IMR-90 (cell line): ENCODE measurements around the gene RHOT2. TPM values are rescaled to one million over a fixed set of nuclear protein-coding genes. Genes with fewer than 3 reads are reported as not detected.

ENCODE experiments used
- ATAC-seq: fragments of 200-7000 bp; cut with Tn5 transposase; 2 replicates; pipeline ENCODE4 v1.9.1; 2020; ENCODE audit warnings: low read depth, mild to moderate bottlenecking, moderate library complexity
- BruUV-seq: library from RNA; stranded (reverse); fragments of 400-500 nt; replicated peaks from 2 replicates; lab custom pipeline; 2021; lab: Mats Ljungman, UMichigan
- CTCF ChIA-PET: fragments of 300-600 bp; formaldehyde crosslinking; extraction: SDS; loops from one replicate; lab custom pipeline; 2021; ENCODE audit warnings: antibody characterized with exemption; lab: Yijun Ruan, JAX
- POLR2A ChIA-PET: fragments of 300-600 bp; sonication (Branson Sonifier 250); formaldehyde crosslinking; loops from one replicate; lab custom pipeline; 2022; ENCODE audit warnings: antibody characterized with exemption; ENCODE audit not compliant: unreplicated experiment; lab: Charles Lee
- DNase-seq: peaks from one replicate; pipeline ENCODE4 v3.0.0; 2013
- H2AFZ ChIP-seq: replicated peaks from 2 replicates; pipeline ENCODE3; 2013; ENCODE audit warnings: low read length, mild to moderate bottlenecking; ENCODE audit not compliant: poor library complexity
- H2AK5ac ChIP-seq: 2 replicates; pipeline ENCODE4 v1.6.1; 2013; ENCODE audit warnings: low read depth, low read length, inconsistent platforms
- H2AK9ac ChIP-seq: replicated peaks from 2 replicates; pipeline ENCODE3; 2013; ENCODE audit warnings: mild to moderate bottlenecking, low read depth, low read length, moderate library complexity; ENCODE audit not compliant: poor library complexity
- H2BK120ac ChIP-seq: 2 replicates; pipeline ENCODE4 v1.6.1; 2013; ENCODE audit warnings: low read depth, low read length, inconsistent platforms
- H2BK15ac ChIP-seq: 3 replicates; pipeline ENCODE4 v1.6.1; 2013; ENCODE audit warnings: low read depth, low read length, inconsistent platforms
- H2BK20ac ChIP-seq: 2 replicates; pipeline ENCODE4 v1.6.1; 2013; ENCODE audit warnings: low read depth, mild to moderate bottlenecking, inconsistent platforms, low read length, moderate library complexity
- H2BK5ac ChIP-seq: 2 replicates; pipeline ENCODE4 v1.6.1; 2013; ENCODE audit warnings: mild to moderate bottlenecking, low read depth, low read length, inconsistent platforms; ENCODE audit not compliant: poor library complexity, severe bottlenecking
- H3K14ac ChIP-seq: replicated peaks from 2 replicates; pipeline ENCODE4 v1.6.1; 2013; ENCODE audit warnings: low read depth, low read length, inconsistent platforms
- H3K18ac ChIP-seq: 2 replicates; pipeline ENCODE4 v1.6.1; 2013; ENCODE audit warnings: low read depth, low read length, control low read depth
- H3K23ac ChIP-seq: 2 replicates; pipeline ENCODE4 v1.6.1; 2013; ENCODE audit warnings: low read depth, low read length, inconsistent platforms
- H3K27ac ChIP-seq: 2 replicates; pipeline ENCODE4 v1.5.1; 2013; ENCODE audit warnings: mild to moderate bottlenecking, control low read depth, low read length; ENCODE audit not compliant: insufficient read depth
- H3K27me3 ChIP-seq: 2 replicates; pipeline ENCODE4 v1.6.1; 2013; ENCODE audit warnings: low read length; ENCODE audit not compliant: control insufficient read depth, insufficient read depth
- H3K36me3 ChIP-seq: 2 replicates; pipeline ENCODE4 v1.6.1; 2013; ENCODE audit warnings: low read length, mixed read lengths; ENCODE audit not compliant: control insufficient read depth, insufficient read depth
- H3K4ac ChIP-seq: 2 replicates; pipeline ENCODE4 v1.6.1; 2013; ENCODE audit warnings: low read depth, low read length, inconsistent platforms
- H3K4me1 ChIP-seq: 2 replicates; pipeline ENCODE4 v1.6.1; 2013; ENCODE audit warnings: low read length, mixed read lengths; ENCODE audit not compliant: control insufficient read depth, insufficient read depth
- H3K4me2 ChIP-seq: 2 replicates; pipeline ENCODE4 v1.6.1; 2013; ENCODE audit warnings: low read depth, mild to moderate bottlenecking, control low read depth, low read length, moderate library complexity
- H3K4me3 ChIP-seq: 2 replicates; pipeline ENCODE4 v1.5.1; 2013; ENCODE audit warnings: low read depth, mild to moderate bottlenecking, control low read depth, low read length, moderate library complexity; ENCODE audit not compliant: insufficient read depth
- H3K56ac ChIP-seq: 2 replicates; pipeline ENCODE4 v1.6.1; 2013; ENCODE audit warnings: low read length, inconsistent platforms; ENCODE audit not compliant: insufficient read depth; ENCODE audit errors: extremely low read depth
- H3K79me1 ChIP-seq, 2 experiments: 2 replicates each; pipeline ENCODE4 v1.6.1; 2013; ENCODE audit warnings: low read length in 2 of 2, inconsistent platforms in 1 of 2, low read depth in 1 of 2
- H3K9ac ChIP-seq: 2 replicates; pipeline ENCODE4 v1.6.1; 2013; ENCODE audit warnings: low read depth, low read length, control low read depth
- H3K9me1 ChIP-seq: 2 replicates; pipeline ENCODE4 v1.6.1; 2013; ENCODE audit warnings: low read length, inconsistent platforms; ENCODE audit not compliant: insufficient read depth
- H3K9me3 ChIP-seq: 2 replicates; pipeline ENCODE4 v1.6.1; 2013; ENCODE audit warnings: low read length; ENCODE audit not compliant: control insufficient read depth, insufficient read depth
- H4K20me1 ChIP-seq: 2 replicates; pipeline ENCODE4 v1.6.1; 2013; ENCODE audit warnings: low read length, inconsistent platforms; ENCODE audit not compliant: insufficient read depth
- H4K5ac ChIP-seq: 2 replicates; pipeline ENCODE4 v1.6.1; 2013; ENCODE audit warnings: mild to moderate bottlenecking, low read depth, low read length, control low read depth
- H4K8ac ChIP-seq, 2 experiments: 2 replicates each; pipeline ENCODE4 v1.6.1; 2013; ENCODE audit warnings: low read depth in 2 of 2, low read length in 2 of 2, control low read depth in 1 of 2, inconsistent platforms in 1 of 2
- H4K91ac ChIP-seq: 2 replicates; pipeline ENCODE4 v1.6.1; 2013; ENCODE audit warnings: low read depth, low read length, inconsistent platforms; ENCODE audit not compliant: insufficient read depth
- BHLHE40 ChIP-seq: fragments of 150-350 bp; IDR thresholded peaks from 2 replicates; pipeline ENCODE4 v1.6.1; 2016; ENCODE audit warnings: mild to moderate bottlenecking, low read depth, low read length
- CEBPB ChIP-seq: IDR thresholded peaks from 2 replicates; pipeline ENCODE4 v1.6.1; 2012; ENCODE audit warnings: low read depth, low read length, improper control_type of control experiment
- CHD1 ChIP-seq: IDR thresholded peaks from 2 replicates; pipeline ENCODE4 v1.6.1; 2012; ENCODE audit warnings: low read depth, low read length, improper control_type of control experiment
- FOS ChIP-seq: fragments of 150-350 bp; IDR thresholded peaks from 2 replicates; pipeline ENCODE4 v1.6.1; 2016; ENCODE audit warnings: low read depth, low read length
- NFE2L2 ChIP-seq: fragments of 150-350 bp; IDR thresholded peaks from 2 replicates; pipeline ENCODE4 v1.6.1; 2016; ENCODE audit warnings: low read depth, mild to moderate bottlenecking, low read length
- POLR2A ChIP-seq: IDR thresholded peaks from 2 replicates; pipeline ENCODE4 v1.6.1; 2012; ENCODE audit warnings: mild to moderate bottlenecking, low read depth, low read length
- RFX5 ChIP-seq: IDR thresholded peaks from 2 replicates; pipeline ENCODE4 v1.8.0; 2012; ENCODE audit warnings: low read depth, mild to moderate bottlenecking, low read length, moderate library complexity
- WGBS, 2 experiments: methylation state at CpG; one replicate each; pipeline versions ENCODE4 v1.1.5 to v1.1.7; 2013; ENCODE audit warnings: missing lambda C conversion rate in 2 of 2; ENCODE audit not compliant: insufficient read length in 1 of 2; ENCODE audit errors: extremely low coverage in 2 of 2; 5-methylcytosine and 5-hydroxymethylcytosine counted together
- dilution Hi-C: fragments of 300-500 bp; cut with HindIII; formaldehyde crosslinking; loops from one replicate; pipeline ENCODE4 v1.14.3; 2018; ENCODE audit warnings: low sequenced_read_pairs; ENCODE audit not compliant: unreplicated experiment
- in situ Hi-C: fragments of 300-500 bp; cut with MboI; formaldehyde crosslinking; loops from 3 replicates; pipeline ENCODE4 v1.14.3; 2019; ENCODE audit warnings: low sequenced_read_pairs, inconsistent platforms, mixed read lengths
- intact Hi-C: fragments of 100-400 bp; cut with micrococcal nuclease; formaldehyde crosslinking; loops from 2 replicates; pipeline ENCODE4 v1.10.0; 2022
- polyA plus RNA-seq, 3 experiments: library from polyadenylated mRNA; depleted of rRNA; stranded (reverse); fragments of >200 nt; gene quantifications; 2 replicates each; pipeline ENCODE4 v1.2.3, GENCODE V29; 2012; ENCODE audit warnings: low replicate concordance in 1 of 3
- total RNA-seq: library from RNA; depleted of rRNA; stranded (reverse); fragments of >200 nt; gene quantifications from 2 replicates; pipeline ENCODE4 v1.2.3, GENCODE V29; 2012
- TF ChIP-seq, protein P1 (sequence below): conservative IDR thresholded peaks from 2 replicates; pipeline ENCODE4 v1.5.1; 2012; ENCODE audit warnings: mild to moderate bottlenecking, low read depth, low read length, improper control_type of control experiment
- TF ChIP-seq, protein P2 (sequence below): fragments of 150-350 bp; IDR thresholded peaks from 2 replicates; pipeline ENCODE4 v1.6.1; 2016; ENCODE audit warnings: low read depth, mild to moderate bottlenecking, low read length, moderate library complexity, borderline replicate concordance

Gene RHOT2
- total and polyA plus RNA-seq, 2 of the 4 experiments (the other 2 are of a cell fraction): 20.3 to 181 TPM

DNA sequence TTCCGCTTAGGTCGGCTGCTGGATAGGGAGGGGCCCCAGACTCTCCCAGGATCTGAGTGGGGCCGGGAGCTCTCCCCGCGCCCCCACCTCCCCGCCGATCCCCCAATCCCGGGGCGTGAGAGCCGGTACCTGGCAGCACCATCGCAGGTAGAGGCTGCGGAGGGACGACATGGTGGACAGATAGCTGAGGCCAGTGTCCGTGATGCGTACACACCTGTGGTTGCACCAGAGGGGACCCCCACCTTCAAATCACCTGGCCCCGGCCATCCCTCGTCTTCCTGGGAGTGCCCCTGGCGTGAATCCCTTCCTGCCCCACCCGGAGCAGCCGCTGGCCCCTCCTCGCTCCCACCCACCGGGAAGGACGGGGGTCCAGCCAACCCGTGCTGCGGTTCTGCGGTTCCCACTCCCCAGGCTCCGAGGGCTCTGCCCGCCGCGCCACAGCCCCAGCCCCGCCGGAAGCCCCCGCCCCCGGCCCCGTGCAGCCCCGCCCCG is 27.0 kb downstream of the RHOT2 start:
- Histone ChIP-seq H3K14ac (no peak overlapping the region), H3K9me3 (no peaks in the 10 kb centered on the region; the same call in 1 of the 2 replicates), H4K91ac (no peak overlapping the region), H4K5ac (no peak overlapping the region), H4K20me1 (peaks cover 4% of the 10 kb centered on the region; the same call in 1 of the 2 replicates), H3K27ac (no peak overlapping the region), H2AK5ac (no peak overlapping the region), H3K4me1 (peaks cover 3% of the 10 kb centered on the region; the same call in 1 of the 2 replicates), H3K4me3 (no peak overlapping the region), H3K79me1 (peaks cover 0 to under 1% of the 10 kb centered on the region in 2 experiments; a peak in 2 of 4 replicates), H2AFZ (no peak overlapping the region), H3K18ac (no peak overlapping the region), H3K9me1 (peaks cover 4% of the 10 kb centered on the region; the same call in 1 of the 2 replicates), H3K23ac (no peak overlapping the region), H3K9ac (no peak overlapping the region), H3K4ac (no peak overlapping the region), H3K36me3 (no peaks in the 10 kb centered on the region), H2BK5ac (no peak overlapping the region), H4K8ac (no peak overlapping the region), H3K4me2 (no peak overlapping the region), H2AK9ac (no peak overlapping the region), H3K27me3 (peaks cover 56% of the 10 kb centered on the region), H2BK20ac (no peak overlapping the region), H2BK120ac (no peak overlapping the region), H3K56ac (no peak overlapping the region), H2BK15ac (no peak overlapping the region)
- intact Hi-C loops (no loop called here), in situ Hi-C loops (no loop called here), dilution Hi-C loops (no loop called here)
- CTCF ChIA-PET: no interaction called here
- no CpG with 5 or more reads among the region's 37 CpGs for WGBS, 2 experiments
- TF ChIP-seq POLR2A: no peak
- TF ChIP-seq RFX5: no peak
- TF ChIP-seq CEBPB: no peak
- no peak for TF ChIP-seq BHLHE40
- no peak for TF ChIP-seq FOS
- TF ChIP-seq NFE2L2: no peak
- TF ChIP-seq, protein P1, sequence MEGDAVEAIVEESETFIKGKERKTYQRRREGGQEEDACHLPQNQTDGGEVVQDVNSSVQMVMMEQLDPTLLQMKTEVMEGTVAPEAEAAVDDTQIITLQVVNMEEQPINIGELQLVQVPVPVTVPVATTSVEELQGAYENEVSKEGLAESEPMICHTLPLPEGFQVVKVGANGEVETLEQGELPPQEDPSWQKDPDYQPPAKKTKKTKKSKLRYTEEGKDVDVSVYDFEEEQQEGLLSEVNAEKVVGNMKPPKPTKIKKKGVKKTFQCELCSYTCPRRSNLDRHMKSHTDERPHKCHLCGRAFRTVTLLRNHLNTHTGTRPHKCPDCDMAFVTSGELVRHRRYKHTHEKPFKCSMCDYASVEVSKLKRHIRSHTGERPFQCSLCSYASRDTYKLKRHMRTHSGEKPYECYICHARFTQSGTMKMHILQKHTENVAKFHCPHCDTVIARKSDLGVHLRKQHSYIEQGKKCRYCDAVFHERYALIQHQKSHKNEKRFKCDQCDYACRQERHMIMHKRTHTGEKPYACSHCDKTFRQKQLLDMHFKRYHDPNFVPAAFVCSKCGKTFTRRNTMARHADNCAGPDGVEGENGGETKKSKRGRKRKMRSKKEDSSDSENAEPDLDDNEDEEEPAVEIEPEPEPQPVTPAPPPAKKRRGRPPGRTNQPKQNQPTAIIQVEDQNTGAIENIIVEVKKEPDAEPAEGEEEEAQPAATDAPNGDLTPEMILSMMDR: no peak
- no peak for TF ChIP-seq CHD1
- TF ChIP-seq, protein P2, sequence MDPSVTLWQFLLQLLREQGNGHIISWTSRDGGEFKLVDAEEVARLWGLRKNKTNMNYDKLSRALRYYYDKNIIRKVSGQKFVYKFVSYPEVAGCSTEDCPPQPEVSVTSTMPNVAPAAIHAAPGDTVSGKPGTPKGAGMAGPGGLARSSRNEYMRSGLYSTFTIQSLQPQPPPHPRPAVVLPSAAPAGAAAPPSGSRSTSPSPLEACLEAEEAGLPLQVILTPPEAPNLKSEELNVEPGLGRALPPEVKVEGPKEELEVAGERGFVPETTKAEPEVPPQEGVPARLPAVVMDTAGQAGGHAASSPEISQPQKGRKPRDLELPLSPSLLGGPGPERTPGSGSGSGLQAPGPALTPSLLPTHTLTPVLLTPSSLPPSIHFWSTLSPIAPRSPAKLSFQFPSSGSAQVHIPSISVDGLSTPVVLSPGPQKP: no peak
- POLR2A ChIA-PET: no interaction called here
- no peak for ATAC-seq
- BruUV-seq: no TSS peak
- DNase-seq: no peak
